IPS DF 6.9 (cell line): ENCODE data around the gene AATK.
A peak's percentile ranks its signal among the peaks of the same experiment; 100 is the strongest.

Experiments
- DNase-seq: peaks from one replicate; pipeline ENCODE4 v3.0.0-alpha.2; 2013; ENCODE audit warnings: low read depth, low spot score
- H3K27ac ChIP-seq: one replicate; pipeline ENCODE4 v1.5.1; 2013; ENCODE audit warnings: low read length, control low read depth
- H3K27me3 ChIP-seq: 2 replicates; pipeline ENCODE4 v1.6.1; 2013; ENCODE audit warnings: mild to moderate bottlenecking, low read length; ENCODE audit not compliant: control insufficient read depth, insufficient read depth
- H3K36me3 ChIP-seq: 2 replicates; pipeline ENCODE4 v1.6.1; 2013; ENCODE audit warnings: low read length; ENCODE audit not compliant: control insufficient read depth, insufficient read depth
- H3K4me1 ChIP-seq: 2 replicates; pipeline ENCODE4 v1.6.1; 2013; ENCODE audit warnings: low read length; ENCODE audit not compliant: control insufficient read depth, insufficient read depth
- H3K4me3 ChIP-seq: 2 replicates; pipeline ENCODE4 v1.5.1; 2013; ENCODE audit warnings: mild to moderate bottlenecking, low read length
- H3K9me3 ChIP-seq: 2 replicates; pipeline ENCODE4 v1.6.1; 2013; ENCODE audit warnings: low read length, inconsistent platforms; ENCODE audit not compliant: control insufficient read depth, insufficient read depth
- WGBS: extraction: QIAGEN DNeasy Blood & Tissue Kit; methylation state at CpG from one replicate; pipeline ENCODE4 v1.1.7; 2013; ENCODE audit warnings: mixed read lengths, missing lambda C conversion rate; ENCODE audit not compliant: insufficient read length, insufficient coverage; 5-methylcytosine and 5-hydroxymethylcytosine counted together

AATK gene

GRCh38 chr17:81170727-81171494 is 4.9 kb upstream of the AATK start:
- no CpG with 5 or more reads among the region's 15 CpGs for WGBS
- Histone ChIP-seq H3K4me3 (no peak overlapping the region), H3K27me3 (no peaks in the 10 kb centered on the region), H3K9me3 (no peaks in the 10 kb centered on the region), H3K27ac (no peak overlapping the region), H3K36me3 (no peaks in the 10 kb centered on the region), H3K4me1 (peaks cover 2% of the 10 kb centered on the region; the same call in 1 of the 2 replicates)
- no peak for DNase-seq

GRCh38 chr17:81169870-81170309 is 3.9 kb upstream of the AATK start:
- H3K4me1 ChIP-seq: peaks cover 2% of the 10 kb centered on the region; the same call in 1 of the 2 replicates
- H3K36me3 ChIP-seq: no peaks in the 10 kb centered on the region
- no CpG with 5 or more reads among the region's 3 CpGs for WGBS
- no peak overlapping the region for H3K27ac ChIP-seq
- H3K9me3 ChIP-seq: no peaks in the 10 kb centered on the region
- H3K27me3 ChIP-seq: no peaks in the 10 kb centered on the region
- H3K4me3 ChIP-seq: no peak overlapping the region
- no peak for DNase-seq

GRCh38 chr17:81167638-81168037 is 1.6 kb upstream of the AATK start:
- Histone ChIP-seq H3K27me3 (no peaks in the 10 kb centered on the region), H3K27ac (no peak overlapping the region), H3K36me3 (no peaks in the 10 kb centered on the region; the same call in 1 of the 2 replicates), H3K9me3 (no peaks in the 10 kb centered on the region), H3K4me3 (no peak overlapping the region), H3K4me1 (peaks cover 2% of the 10 kb centered on the region; the same call in 1 of the 2 replicates)
- DNase-seq: no peak
- WGBS: no CpG with 5 or more reads among the region's 7 CpGs

GRCh38 chr17:81167194-81167524 is 1.1 kb upstream of the AATK start:
- Histone ChIP-seq H3K4me3 (no peak overlapping the region), H3K4me1 (peaks cover 2% of the 10 kb centered on the region; the same call in 1 of the 2 replicates), H3K27me3 (no peaks in the 10 kb centered on the region), H3K36me3 (no peaks in the 10 kb centered on the region; the same call in 1 of the 2 replicates), H3K9me3 (no peaks in the 10 kb centered on the region), H3K27ac (no peak overlapping the region)
- DNase-seq: no peak
- WGBS: no CpG with 5 or more reads among the region's 4 CpGs

GRCh38 chr17:81165246-81166032 is 582 bp downstream of the AATK start, which contains the start of gene PVALEF:
Gene PVALEF, plus strand, starts transcription at chr17:81165507. Its CDS starts 15,720 bp downstream, at chr17:81181227.
- H3K27me3 ChIP-seq: no peaks in the 10 kb centered on the region
- no CpG with 5 or more reads among the region's 46 CpGs for WGBS
- no peak for DNase-seq
- no peaks in the 10 kb centered on the region for H3K9me3 ChIP-seq
- H3K36me3 ChIP-seq: no peaks in the 10 kb centered on the region; the same call in 1 of the 2 replicates
- H3K4me3 ChIP-seq: peak within 1 kb of the TSS; percentile 44; the same call in 1 of the 2 replicates
- H3K4me1 ChIP-seq: peaks cover 2% of the 10 kb centered on the region; the same call in 1 of the 2 replicates
- H3K27ac ChIP-seq: no peak within 1 kb of the TSS

GRCh38 chr17:81164371-81165245 is 1.4 kb downstream of the AATK start:
- H3K4me1 ChIP-seq: peaks cover 2% of the 10 kb centered on the region; the same call in 1 of the 2 replicates
- no CpG with 5 or more reads among the region's 19 CpGs for WGBS
- H3K27me3 ChIP-seq: no peaks in the 10 kb centered on the region
- no peaks in the 10 kb centered on the region; the same call in 1 of the 2 replicates for H3K36me3 ChIP-seq
- H3K27ac ChIP-seq: no peak overlapping the region
- no peaks in the 10 kb centered on the region for H3K9me3 ChIP-seq
- no peak for DNase-seq
- H3K4me3 ChIP-seq: no peak overlapping the region

- Histone ChIP-seq H3K36me3 (no peaks in the 10 kb centered on the region; the same call in 1 of the 2 replicates), H3K9me3 (no peaks in the 10 kb centered on the region), H3K4me1 (peaks cover 2% of the 10 kb centered on the region; the same call in 1 of the 2 replicates), H3K27me3 (no peaks in the 10 kb centered on the region), H3K27ac (no peak overlapping the region), H3K4me3 (no peak overlapping the region)
- WGBS: no CpG with 5 or more reads among the region's 15 CpGs
- no peak for DNase-seq
Observed at GRCh38 chr17:81163703-81164370, 2.2 kb downstream of the AATK start.

- Histone ChIP-seq H3K36me3 (no peaks in the 10 kb centered on the region; the same call in 1 of the 2 replicates), H3K4me3 (no peak overlapping the region), H3K27ac (no peak overlapping the region), H3K9me3 (no peaks in the 10 kb centered on the region), H3K27me3 (no peaks in the 10 kb centered on the region), H3K4me1 (peaks cover 2% of the 10 kb centered on the region; the same call in 1 of the 2 replicates)
- WGBS: no CpG with 5 or more reads among the region's 19 CpGs
- no peak for DNase-seq
Observed at GRCh38 chr17:81163051-81163695, 2.8 kb downstream of the AATK start.

GRCh38 chr17:81162491-81162890 is 3.5 kb downstream of the AATK start:
- no CpG with 5 or more reads among the region's 11 CpGs for WGBS
- H3K9me3 ChIP-seq: no peaks in the 10 kb centered on the region
- peaks cover 2% of the 10 kb centered on the region; the same call in 1 of the 2 replicates for H3K4me1 ChIP-seq
- H3K27me3 ChIP-seq: no peaks in the 10 kb centered on the region
- H3K4me3 ChIP-seq: no peak overlapping the region
- H3K36me3 ChIP-seq: no peaks in the 10 kb centered on the region; the same call in 1 of the 2 replicates
- H3K27ac ChIP-seq: no peak overlapping the region
- DNase-seq: no peak
